ENCODE results near the gene GARNL3. TPM values are rescaled to one million over a fixed set of nuclear protein-coding genes. Genes with fewer than 3 reads are reported as not detected.

The GARNL3 gene
- total RNA-seq, 1 donor from 2014 or later = 31.4 TPM

DNA sequence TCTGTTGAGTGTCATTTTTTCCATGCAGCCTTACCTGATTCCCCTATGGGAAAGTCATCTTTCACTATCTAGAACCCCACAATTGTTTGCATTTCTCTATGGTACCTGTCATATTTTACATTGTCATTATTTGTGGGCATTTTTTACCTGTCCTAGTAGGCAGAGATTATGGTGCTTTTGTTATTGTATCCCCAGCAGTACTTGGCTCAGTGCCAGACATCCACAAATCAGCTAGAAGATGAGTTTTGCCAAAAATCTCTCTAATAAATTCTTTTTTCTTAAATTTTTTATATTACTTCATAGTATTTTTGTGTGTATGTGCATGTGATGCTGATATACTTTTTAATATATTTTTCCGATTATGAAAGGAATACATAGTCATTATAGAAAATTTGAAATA is 13.2 kb downstream of the GARNL3 start:
- Histone ChIP-seq H3K36me3 (no peaks in the 10 kb centered on the region), H3K9me3 (no peaks in the 10 kb centered on the region), H3K27ac (no peak overlapping the region), H3K4me1 (no peaks in the 10 kb centered on the region), H3K4me3 (no peak overlapping the region), H3K27me3 (no peaks in the 10 kb centered on the region)
- DNase-seq (ENCODE audit: extremely low spot score in 2 of 2) = no peak
- intact Hi-C loops (cut with DNase I) = no loop called here
- TF ChIP-seq POLR2AphosphoS5 (IDR thresholded peaks at IDR 0.05; ENCODE audit: insufficient read depth in 1 of 2, low read depth in 1 of 2) (no peak), POLR2A (IDR thresholded peaks at IDR 0.05) (no peak)
- TF ChIP-seq, protein P1, sequence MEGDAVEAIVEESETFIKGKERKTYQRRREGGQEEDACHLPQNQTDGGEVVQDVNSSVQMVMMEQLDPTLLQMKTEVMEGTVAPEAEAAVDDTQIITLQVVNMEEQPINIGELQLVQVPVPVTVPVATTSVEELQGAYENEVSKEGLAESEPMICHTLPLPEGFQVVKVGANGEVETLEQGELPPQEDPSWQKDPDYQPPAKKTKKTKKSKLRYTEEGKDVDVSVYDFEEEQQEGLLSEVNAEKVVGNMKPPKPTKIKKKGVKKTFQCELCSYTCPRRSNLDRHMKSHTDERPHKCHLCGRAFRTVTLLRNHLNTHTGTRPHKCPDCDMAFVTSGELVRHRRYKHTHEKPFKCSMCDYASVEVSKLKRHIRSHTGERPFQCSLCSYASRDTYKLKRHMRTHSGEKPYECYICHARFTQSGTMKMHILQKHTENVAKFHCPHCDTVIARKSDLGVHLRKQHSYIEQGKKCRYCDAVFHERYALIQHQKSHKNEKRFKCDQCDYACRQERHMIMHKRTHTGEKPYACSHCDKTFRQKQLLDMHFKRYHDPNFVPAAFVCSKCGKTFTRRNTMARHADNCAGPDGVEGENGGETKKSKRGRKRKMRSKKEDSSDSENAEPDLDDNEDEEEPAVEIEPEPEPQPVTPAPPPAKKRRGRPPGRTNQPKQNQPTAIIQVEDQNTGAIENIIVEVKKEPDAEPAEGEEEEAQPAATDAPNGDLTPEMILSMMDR (IDR thresholded peaks at IDR 0.05) = no peak

DNA sequence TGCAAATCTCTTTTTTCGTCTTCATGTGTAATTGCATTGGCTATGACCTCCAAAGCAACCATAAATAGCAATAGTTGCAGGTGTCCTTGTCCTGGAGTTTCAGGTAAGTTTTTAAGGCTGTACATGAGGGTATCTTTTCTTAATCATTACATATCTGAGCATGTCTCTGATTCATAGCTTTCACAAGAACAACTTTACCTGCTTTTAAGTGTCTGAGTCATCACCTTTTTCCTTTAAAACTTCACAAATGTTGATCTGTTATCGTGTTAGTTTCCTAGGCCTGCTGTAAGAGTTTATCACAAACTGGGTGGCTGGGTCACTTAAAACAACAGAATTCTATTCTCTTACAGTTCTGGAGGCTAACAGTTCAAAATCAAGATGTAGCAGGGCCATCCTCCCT is 13.8 kb downstream of the GARNL3 start:
- intact Hi-C loops (cut with DNase I) = no loop called here
- Histone ChIP-seq H3K4me3 (no peak overlapping the region), H3K27me3 (no peaks in the 10 kb centered on the region), H3K36me3 (no peaks in the 10 kb centered on the region), H3K9me3 (no peaks in the 10 kb centered on the region), H3K4me1 (no peaks in the 10 kb centered on the region), H3K27ac (no peak overlapping the region)
- no peak for TF ChIP-seq POLR2A (IDR thresholded peaks at IDR 0.05)
- TF ChIP-seq POLR2AphosphoS5 (IDR thresholded peaks at IDR 0.05; ENCODE audit: insufficient read depth in 1 of 2, low read depth in 1 of 2) = no peak
- TF ChIP-seq, protein P1 (IDR thresholded peaks at IDR 0.05) = no peak
- no peak for DNase-seq (ENCODE audit: extremely low spot score in 2 of 2)

DNA sequence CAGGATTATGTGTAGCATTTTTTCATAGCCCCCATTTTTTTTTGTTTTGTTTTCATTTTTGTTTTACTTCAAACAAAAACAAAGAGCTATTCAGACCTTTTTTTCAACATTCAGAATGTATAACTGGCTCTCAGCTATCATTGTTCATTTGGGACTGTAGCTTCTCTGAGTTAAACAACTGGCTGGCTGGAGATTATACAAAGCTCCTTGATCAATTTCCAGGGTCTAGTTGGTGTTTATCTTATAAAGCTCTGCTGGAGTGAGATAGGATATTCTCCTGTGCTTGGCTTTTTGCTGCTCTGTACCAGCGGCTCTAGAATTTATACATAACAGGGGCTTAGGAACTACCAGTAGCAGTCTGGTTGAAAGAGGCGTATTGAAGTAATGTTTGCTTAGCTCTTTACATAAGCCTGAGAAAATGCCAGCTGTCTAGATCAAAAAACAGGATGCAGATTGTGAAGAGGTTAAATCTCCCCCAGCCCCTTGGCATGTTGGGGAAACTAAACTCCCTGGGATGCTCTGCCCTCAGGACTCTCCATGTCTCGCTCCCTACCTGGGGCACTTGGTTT is 15.2 kb downstream of the GARNL3 start:
- H3K4me3 ChIP-seq = no peak overlapping the region
- intact Hi-C loops (cut with DNase I) = no loop called here
- no peak overlapping the region for H3K27ac ChIP-seq
- DNase-seq (ENCODE audit: extremely low spot score in 2 of 2) = no peak
- no peaks in the 10 kb centered on the region for H3K4me1 ChIP-seq
- no peaks in the 10 kb centered on the region for H3K27me3 ChIP-seq
- no peaks in the 10 kb centered on the region for H3K36me3 ChIP-seq
- TF ChIP-seq POLR2AphosphoS5 (IDR thresholded peaks at IDR 0.05; ENCODE audit: insufficient read depth in 1 of 2, low read depth in 1 of 2) = no peak
- TF ChIP-seq, protein P1 (IDR thresholded peaks at IDR 0.05) = no peak
- no peak for TF ChIP-seq POLR2A (IDR thresholded peaks at IDR 0.05)
- no peaks in the 10 kb centered on the region for H3K9me3 ChIP-seq

DNA sequence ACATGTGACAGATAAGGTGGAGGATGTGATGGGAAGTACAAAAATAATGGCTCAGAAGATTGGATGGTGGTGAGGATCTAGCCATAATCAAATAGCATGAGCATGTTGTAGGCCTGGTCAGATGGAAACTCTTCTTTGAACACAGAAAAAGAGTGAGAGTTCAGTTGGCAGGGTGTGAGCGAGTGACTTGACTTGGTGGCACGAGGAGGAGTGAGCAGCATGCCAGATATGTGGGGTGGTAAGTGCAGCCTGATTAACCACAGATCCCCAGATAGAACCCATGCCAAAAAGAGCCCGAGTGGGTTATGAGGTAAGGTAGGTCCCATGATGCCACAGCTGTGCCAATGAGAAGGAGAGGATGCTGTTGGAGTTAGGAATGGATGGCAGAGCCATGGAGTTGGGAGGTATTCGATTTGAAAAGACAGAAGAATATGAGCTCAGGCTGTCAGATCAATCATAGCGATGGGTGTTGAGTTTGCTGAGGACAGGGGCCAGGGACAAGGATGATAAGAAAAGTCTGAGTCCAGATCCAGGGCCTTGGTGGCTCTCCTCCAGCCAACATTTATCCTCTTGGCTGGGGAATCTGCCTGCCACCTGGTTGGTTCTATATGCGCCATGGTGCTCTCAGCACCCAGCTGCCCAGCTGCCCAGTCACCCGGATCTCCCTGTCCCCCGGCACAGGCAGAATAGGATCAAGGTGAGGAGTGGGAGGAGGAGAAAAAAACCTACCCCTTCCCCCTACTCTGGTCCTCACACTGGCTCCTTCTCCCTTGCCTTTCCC is 16.5 kb downstream of the GARNL3 start:
- no peaks in the 10 kb centered on the region for H3K27me3 ChIP-seq
- H3K36me3 ChIP-seq = no peaks in the 10 kb centered on the region
- no peaks in the 10 kb centered on the region for H3K9me3 ChIP-seq
- no peak overlapping the region for H3K27ac ChIP-seq
- no peak for DNase-seq (ENCODE audit: extremely low spot score in 2 of 2)
- intact Hi-C loops (cut with DNase I) = no loop called here
- H3K4me3 ChIP-seq = no peak overlapping the region
- TF ChIP-seq POLR2AphosphoS5 (IDR thresholded peaks at IDR 0.05; ENCODE audit: insufficient read depth in 1 of 2, low read depth in 1 of 2) (no peak), POLR2A (IDR thresholded peaks at IDR 0.05) (no peak)
- TF ChIP-seq, protein P1 (IDR thresholded peaks at IDR 0.05) = no peak
- no peaks in the 10 kb centered on the region for H3K4me1 ChIP-seq

DNA sequence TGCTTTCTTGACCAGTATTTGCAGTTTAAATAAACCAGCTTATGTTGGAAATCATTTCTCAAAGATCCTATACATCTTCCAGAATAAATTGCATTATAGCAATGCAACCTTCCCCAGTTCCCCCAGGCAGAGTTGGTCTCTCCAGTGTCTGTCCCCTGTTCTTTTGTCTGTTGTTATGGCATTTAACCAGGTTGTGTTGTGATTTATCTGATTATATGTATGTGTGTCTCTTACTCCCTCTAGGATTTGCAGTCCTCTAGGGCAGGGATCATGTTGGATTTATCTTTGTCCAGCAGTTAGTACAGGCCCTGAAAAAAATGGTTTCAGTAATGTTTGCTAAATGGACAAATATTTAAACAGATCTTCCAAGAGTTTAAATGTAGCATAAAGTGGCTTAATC is 17.3 kb downstream of the GARNL3 start:
- intact Hi-C loops (cut with DNase I) = no loop called here
- TF ChIP-seq, protein P1 (IDR thresholded peaks at IDR 0.05) = no peak
- TF ChIP-seq POLR2A (IDR thresholded peaks at IDR 0.05) (no peak), POLR2AphosphoS5 (IDR thresholded peaks at IDR 0.05; ENCODE audit: insufficient read depth in 1 of 2, low read depth in 1 of 2) (no peak)

More for the DNA sequence above, 17.3 kb downstream of the GARNL3 start:
- no peak overlapping the region for H3K27ac ChIP-seq
- no peak for DNase-seq (ENCODE audit: extremely low spot score in 2 of 2)
- H3K9me3 ChIP-seq = no peaks in the 10 kb centered on the region
- H3K27me3 ChIP-seq = no peaks in the 10 kb centered on the region
- H3K4me3 ChIP-seq = no peak overlapping the region
- no peaks in the 10 kb centered on the region for H3K4me1 ChIP-seq
- H3K36me3 ChIP-seq = no peaks in the 10 kb centered on the region

All from vagina (tissue), 2 donors.